ENCODE measurements around the gene BLCAP. TPM values are rescaled to one million over a fixed set of nuclear protein-coding genes. Genes with fewer than 3 reads are reported as not detected.
A peak's percentile ranks its signal among the peaks of the same experiment; 100 is the strongest.

BLCAP gene
- total and polyA plus RNA-seq, 2 donors (not counting 3 experiments of a cell fraction or from before 2014, with no cell fraction given): 90.3 to 196 TPM

GRCh38 chr20:37542281-37542680, 14.6 kb upstream of the BLCAP start:
- Histone ChIP-seq H3K27ac (ENCODE audit: insufficient read depth, low read depth, low read length) (no peak overlapping the region), H3K4me3 (replicated peaks in 1 of 3; ENCODE audit: insufficient read depth in 1 of 3, low read depth in 1 of 3, low read length in 3 of 3) (no peak overlapping the region), H3K36me3 (ENCODE audit: control insufficient read depth in 2 of 2, extremely low read depth in 1 of 2, insufficient read depth in 2 of 2, low read length in 2 of 2) (no peaks in the 10 kb centered on the region), H3K27me3 (ENCODE audit: control insufficient read depth in 2 of 2, insufficient read depth in 2 of 2, low read length in 2 of 2) (peaks cover 3 to 7% of the 10 kb centered on the region in 2 experiments), H3K9me1 (replicated peaks; ENCODE audit: control insufficient read depth, extremely low read depth, insufficient read depth, low read length) (no peaks in the 10 kb centered on the region), H3K79me2 (ENCODE audit: control insufficient read depth, insufficient read depth, low read length) (no peaks in the 10 kb centered on the region), H4K20me1 (replicated peaks; ENCODE audit: control insufficient read depth, extremely low read depth, insufficient read depth, low read length) (no peaks in the 10 kb centered on the region), H3K9me3 (replicated peaks; ENCODE audit: control insufficient read depth, insufficient read depth, low read length) (no peaks in the 10 kb centered on the region), H3K9ac (replicated peaks; ENCODE audit: extremely low read depth, insufficient read depth, low read length) (no peak overlapping the region), H2AFZ (ENCODE audit: low read depth, low read length) (peak overlapping the region; percentile 39), H3K4me1 (ENCODE audit: control insufficient read depth, extremely low read depth, insufficient read depth, low read length) (peaks cover 11% of the 10 kb centered on the region), H3K4me2 (ENCODE audit: insufficient read depth, low read length) (peak overlapping the region; percentile 12)
- ChIA-PET POLR2A (no interaction called here), CTCF (interaction anchor here (0.7 to 1.0 kb wide), 3 partner anchors 22 to 341 kb away, joined by 3 to 5 read pairs (median 3); no protein-coding TSS in a partner anchor)
- TF ChIP-seq CTCF (IDR thresholded peaks at IDR 0.05; ENCODE audit: extremely low read depth in 1 of 2, insufficient read depth in 1 of 2, low read depth in 1 of 2, low read length in 2 of 2): no peak
- TF ChIP-seq FOS (IDR thresholded peaks at IDR 0.05; ENCODE audit: borderline replicate concordance, insufficient read depth, low read length): peak; percentile 25
- TF ChIP-seq GATA2 (IDR thresholded peaks at IDR 0.05; ENCODE audit: insufficient read depth, insufficient read length, low read depth, low read length): peak; percentile 86
- peak; percentile 54 for TF ChIP-seq JUN (IDR thresholded peaks at IDR 0.05; ENCODE audit: borderline replicate concordance, insufficient read depth, insufficient read length, low read depth)
- TF ChIP-seq MAX (IDR thresholded peaks at IDR 0.05; ENCODE audit: insufficient read depth, insufficient read length): peak; percentile 32
- peak; percentile 38 for TF ChIP-seq POLR2AphosphoS5 (IDR thresholded peaks at IDR 0.05; ENCODE audit: insufficient read depth, low read depth, low read length)
- no peak for TF ChIP-seq EZH2 (IDR thresholded peaks at IDR 0.05; ENCODE audit: borderline replicate concordance, low read depth, low read length, severe bottlenecking)
- dilution Hi-C loops (cut with MboI; ENCODE audit: extremely low pct_ligation_motif_present, low sequenced_read_pairs) (no loop called here), intact Hi-C loops (cut with micrococcal nuclease) (no loop called here)
- FAIRE-seq: no peak
- peak; percentile 87 for DNase-seq (ENCODE audit: low read depth, low spot score)
- no TSS peak for BruUV-seq (replicated peaks)
